GM12864 (cell line): ENCODE data around the gene REC114.

Source experiments
- DNase-seq: peaks from one replicate; pipeline ENCODE4 v3.0.0-alpha.2; 2011; ENCODE audit warnings: low read depth
- H3K4me3 ChIP-seq: 2 replicates; pipeline ENCODE4 v1.5.1; 2011; ENCODE audit warnings: mild to moderate bottlenecking, low read depth, low read length, control low read depth
- TF ChIP-seq, protein P1 (sequence below): IDR thresholded peaks from 2 replicates; pipeline ENCODE4 v1.5.1; 2011; ENCODE audit warnings: low read depth, mild to moderate bottlenecking, moderate library complexity, low read length, control low read depth, inconsistent platforms; ENCODE audit errors: missing control alignments

REC114 gene

DNA sequence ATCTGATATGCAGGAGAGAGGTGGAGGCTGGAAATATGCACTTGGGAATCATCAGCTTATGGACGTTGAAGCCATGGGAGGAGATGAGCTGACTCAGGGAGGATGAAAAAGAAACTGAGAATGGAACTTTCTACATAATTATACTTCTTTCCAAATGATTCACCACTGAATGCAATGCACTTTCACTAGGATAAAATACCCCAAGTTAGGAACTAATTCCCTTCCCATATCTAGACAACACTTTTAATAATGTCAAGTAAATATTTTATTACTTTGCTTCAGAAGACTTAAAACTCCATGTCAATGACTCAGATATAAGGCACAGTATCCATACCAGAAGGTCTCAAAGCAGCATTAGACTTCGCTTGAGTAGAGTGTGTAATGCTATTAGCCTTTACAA lies 166.0 kb downstream of the REC114 start:
- TF ChIP-seq, protein P1, sequence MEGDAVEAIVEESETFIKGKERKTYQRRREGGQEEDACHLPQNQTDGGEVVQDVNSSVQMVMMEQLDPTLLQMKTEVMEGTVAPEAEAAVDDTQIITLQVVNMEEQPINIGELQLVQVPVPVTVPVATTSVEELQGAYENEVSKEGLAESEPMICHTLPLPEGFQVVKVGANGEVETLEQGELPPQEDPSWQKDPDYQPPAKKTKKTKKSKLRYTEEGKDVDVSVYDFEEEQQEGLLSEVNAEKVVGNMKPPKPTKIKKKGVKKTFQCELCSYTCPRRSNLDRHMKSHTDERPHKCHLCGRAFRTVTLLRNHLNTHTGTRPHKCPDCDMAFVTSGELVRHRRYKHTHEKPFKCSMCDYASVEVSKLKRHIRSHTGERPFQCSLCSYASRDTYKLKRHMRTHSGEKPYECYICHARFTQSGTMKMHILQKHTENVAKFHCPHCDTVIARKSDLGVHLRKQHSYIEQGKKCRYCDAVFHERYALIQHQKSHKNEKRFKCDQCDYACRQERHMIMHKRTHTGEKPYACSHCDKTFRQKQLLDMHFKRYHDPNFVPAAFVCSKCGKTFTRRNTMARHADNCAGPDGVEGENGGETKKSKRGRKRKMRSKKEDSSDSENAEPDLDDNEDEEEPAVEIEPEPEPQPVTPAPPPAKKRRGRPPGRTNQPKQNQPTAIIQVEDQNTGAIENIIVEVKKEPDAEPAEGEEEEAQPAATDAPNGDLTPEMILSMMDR, result no peak
- no peak for DNase-seq
- H3K4me3 ChIP-seq, result no peak overlapping the region
